GM23248 (cell line): ENCODE data around the gene RAMP1.

Experiments used
- EZH2 ChIP-seq: fragments of 200-600 bp; sonication (generic); IDR thresholded peaks from 2 replicates; pipeline ENCODE4 v1.6.1; 2018; ENCODE audit warnings: antibody characterized with exemption, mild to moderate bottlenecking; ENCODE audit not compliant: insufficient read depth, poor library complexity, severe bottlenecking
- EZH2phosphoT487 ChIP-seq: fragments of 200-600 bp; sonication (generic); IDR thresholded peaks from 2 replicates; pipeline ENCODE4 v1.6.1; 2018; ENCODE audit warnings: antibody characterized with exemption, moderate library complexity, mild to moderate bottlenecking, low read depth; ENCODE audit not compliant: insufficient read depth

GRCh38 chr2:237863689-237864443, 4.4 kb downstream of the RAMP1 start:
- TF ChIP-seq EZH2 (no peak), EZH2phosphoT487 (no peak)
